Stimulated activated CD8-positive, alpha-beta memory T cell treated with anti-CD3 and anti-CD28 coated beads, Interleukin-15, amount 100 ng/mL, for 1 hour (primary cell): Measurements from ENCODE around the gene PAXX.

Experiments used
- DNase-seq: peaks from one replicate; pipeline ENCODE4 v3.0.0-alpha.2; 2020; ENCODE audit warnings: low read depth

Gene PAXX

DNA sequence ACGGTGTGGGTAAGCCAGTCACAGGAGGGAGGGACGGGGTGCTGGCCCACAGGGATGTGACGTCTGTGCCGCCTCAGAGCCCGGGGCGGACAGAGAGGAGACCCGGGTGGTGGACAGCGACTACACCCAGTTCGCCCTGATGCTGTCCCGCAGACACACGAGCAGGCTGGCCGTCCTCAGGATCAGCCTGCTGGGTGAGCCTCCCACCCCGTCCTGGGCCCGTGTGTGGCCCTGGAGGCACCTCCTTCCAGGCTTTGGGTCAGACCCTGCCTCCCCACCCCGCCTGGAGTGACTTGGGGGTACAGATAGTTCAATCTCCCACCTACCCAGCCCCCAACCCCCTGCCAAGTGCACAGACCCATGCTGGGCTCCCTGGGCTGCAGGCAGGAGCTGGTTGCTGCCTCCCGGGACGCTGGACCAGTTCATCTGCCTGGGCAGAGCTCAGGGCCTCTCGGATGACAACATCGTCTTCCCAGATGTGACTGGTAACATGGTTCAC, 38.4 kb upstream of the PAXX start:
- no peak for DNase-seq

DNA sequence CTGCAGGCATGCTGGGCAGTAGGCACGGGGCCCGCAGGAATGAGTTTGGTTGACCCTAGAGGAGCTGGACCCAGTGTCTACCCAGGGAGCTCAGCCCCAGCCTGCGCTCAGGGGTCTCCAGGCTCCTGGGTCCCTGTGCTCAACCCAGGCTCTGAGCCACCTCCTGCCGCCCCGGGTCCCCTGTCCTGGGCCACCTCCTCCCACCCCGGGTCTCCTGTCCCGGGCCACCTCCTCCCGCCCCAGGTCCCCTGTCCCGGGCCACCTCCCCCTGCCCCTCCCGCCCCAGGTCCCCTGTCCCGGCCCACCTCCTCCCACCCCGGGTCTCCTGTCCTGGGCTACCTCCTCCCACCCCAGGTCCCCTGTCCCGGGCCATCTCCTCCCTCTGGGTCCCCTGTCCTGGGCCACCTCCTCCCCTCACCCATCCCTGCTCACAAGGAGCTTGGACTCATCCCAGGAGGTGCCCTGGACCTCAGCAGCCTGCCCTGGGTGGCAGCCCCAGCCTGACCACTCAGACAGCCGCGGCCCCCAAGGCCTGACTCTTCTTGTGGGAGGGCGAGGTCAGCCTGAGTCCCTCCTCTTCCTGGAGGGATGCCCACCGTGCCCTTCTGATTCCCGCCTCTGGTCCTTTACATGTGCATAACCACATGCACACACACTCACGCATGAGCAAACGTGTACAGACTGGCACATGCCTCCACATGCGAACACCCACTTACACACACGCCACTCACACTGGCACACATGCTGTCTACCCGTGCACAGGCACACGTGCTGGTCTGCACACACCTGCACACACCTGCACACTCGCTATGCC, 37.7 kb upstream of the PAXX start:
- no peak for DNase-seq

DNA sequence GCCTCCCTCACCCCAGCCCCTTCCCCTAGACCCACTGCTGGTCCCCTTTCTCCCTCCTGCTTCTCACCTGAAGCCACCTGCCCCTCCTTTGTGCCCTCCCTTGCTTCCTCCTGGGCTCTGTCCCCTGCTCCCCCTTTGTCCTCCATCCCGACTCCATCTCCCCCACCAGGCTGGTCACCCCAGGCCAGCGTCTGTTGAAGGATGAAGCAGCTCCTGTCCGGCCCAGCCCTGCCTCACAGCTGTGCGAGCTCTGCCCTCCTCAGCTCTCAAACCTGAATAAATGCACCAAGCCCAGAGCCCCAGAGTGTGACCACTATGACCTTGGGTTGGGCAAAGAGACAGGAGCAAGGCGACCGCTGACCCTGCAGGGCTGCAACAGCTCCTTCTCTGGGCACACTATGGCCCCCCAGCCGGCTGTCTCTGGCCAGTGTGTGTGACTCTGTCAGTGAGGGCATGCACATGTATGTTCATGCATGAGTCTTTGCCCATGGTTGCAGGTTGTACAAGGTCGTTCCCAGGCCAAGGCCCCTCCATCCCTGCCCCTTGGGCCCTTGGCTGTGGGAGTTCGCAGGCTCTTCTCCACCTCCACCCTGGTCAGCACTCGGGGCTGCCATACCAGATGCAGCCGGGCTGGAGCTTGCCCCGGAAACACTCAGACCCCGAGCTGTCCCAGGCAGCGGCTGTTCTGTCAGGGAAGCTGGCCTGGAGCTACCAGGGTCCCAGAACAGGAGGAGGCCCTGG, 36.9 kb upstream of the PAXX start:
- DNase-seq: no peak

DNA sequence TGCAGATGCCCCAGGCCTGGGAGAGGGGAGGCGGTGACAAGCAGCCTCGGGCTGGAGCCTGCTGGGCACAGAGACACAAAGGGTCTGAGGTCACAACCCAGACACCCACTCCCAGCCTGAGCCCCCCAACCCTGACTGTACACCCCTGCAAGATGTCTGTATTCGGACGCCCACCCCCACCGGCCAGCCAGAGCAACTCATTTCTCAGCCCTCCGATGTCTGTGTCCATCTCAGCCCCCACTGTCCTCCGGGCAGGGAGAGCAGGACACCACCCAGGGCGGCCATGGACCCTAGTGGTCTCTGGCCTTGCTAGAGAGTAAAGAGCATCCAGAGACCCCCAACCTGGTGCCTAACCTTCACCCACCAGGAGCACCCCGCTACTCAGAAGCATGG, 36.3 kb upstream of the PAXX start:
- DNase-seq: no peak

DNA sequence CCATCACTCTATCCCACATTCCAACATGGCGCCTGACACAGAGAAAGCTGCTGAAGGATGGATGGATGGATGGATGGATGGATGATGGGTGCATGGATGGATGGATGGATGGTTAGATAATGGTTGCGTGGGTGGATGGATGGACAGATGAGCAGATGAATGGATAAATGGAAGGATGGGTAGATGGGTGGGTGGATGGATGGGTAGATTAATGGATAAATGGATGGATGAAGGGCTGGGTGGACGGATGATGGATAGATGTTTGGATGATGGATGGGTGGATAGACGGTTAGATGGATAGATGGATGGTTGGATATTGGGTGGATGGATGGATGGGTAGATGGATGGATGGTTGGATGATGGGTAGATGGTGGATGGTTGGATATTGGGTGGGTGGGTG, 35.6 kb upstream of the PAXX start:
- no peak for DNase-seq

DNA sequence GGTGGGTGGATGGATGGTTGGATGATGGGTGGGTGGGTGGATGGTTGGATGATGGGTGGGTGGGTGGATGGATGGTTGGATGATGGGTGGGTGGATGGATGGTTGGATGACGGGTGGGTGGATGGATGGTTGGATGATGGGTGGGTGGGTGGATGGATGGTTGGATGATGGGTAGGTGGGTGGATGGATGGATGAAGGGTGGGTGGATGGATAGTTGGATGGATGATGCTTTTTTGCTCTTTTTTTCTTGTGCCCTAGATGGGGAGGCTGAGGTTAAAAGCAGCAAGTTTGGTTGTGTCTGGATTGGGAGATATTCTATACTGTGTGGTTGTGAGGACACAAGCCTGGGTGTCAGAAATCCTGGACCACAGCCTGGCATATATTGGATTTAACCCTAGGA, 34.8 kb upstream of the PAXX start:
- DNase-seq: no peak

DNA sequence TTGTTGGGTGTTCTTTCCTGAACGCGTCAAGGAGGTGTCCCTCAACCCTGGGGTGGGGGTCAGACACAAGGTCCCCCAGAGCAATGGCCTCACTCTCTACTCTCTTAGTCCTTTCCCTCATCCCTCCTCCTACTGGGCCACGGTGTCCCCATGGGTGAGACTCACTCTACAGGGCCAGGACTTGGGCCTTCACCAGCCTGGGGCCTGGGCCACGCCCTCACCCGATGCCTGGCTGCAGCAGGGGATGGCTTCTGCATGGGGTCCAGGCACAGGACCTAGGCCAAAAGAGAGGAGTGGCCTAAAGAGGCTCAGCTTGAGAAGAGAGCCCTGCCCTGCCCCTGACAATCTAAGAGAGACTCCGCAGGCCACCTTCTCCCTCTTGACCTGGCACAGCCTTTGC, 34.3 kb upstream of the PAXX start:
- no peak for DNase-seq

DNA sequence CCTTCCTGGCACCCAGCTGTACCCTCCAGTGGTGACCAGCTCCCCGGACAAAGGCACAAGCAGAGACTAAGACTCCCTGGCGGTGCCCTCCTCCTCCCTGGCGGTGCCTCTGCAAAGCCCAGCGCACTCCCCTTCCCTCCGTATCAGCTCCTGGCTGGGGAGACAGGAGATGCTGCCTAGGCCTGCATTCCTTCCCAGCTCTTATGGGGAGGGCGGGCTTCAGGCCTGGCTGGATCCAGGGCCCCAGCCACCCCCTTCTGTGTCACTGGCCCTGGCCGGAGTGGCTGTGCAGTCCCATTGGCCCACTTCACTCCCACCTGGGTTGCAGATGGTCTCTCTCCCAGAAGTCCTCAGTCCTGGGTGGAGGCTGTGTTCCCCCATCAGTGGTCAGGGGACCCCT, 33.7 kb upstream of the PAXX start:
- no peak for DNase-seq

DNA sequence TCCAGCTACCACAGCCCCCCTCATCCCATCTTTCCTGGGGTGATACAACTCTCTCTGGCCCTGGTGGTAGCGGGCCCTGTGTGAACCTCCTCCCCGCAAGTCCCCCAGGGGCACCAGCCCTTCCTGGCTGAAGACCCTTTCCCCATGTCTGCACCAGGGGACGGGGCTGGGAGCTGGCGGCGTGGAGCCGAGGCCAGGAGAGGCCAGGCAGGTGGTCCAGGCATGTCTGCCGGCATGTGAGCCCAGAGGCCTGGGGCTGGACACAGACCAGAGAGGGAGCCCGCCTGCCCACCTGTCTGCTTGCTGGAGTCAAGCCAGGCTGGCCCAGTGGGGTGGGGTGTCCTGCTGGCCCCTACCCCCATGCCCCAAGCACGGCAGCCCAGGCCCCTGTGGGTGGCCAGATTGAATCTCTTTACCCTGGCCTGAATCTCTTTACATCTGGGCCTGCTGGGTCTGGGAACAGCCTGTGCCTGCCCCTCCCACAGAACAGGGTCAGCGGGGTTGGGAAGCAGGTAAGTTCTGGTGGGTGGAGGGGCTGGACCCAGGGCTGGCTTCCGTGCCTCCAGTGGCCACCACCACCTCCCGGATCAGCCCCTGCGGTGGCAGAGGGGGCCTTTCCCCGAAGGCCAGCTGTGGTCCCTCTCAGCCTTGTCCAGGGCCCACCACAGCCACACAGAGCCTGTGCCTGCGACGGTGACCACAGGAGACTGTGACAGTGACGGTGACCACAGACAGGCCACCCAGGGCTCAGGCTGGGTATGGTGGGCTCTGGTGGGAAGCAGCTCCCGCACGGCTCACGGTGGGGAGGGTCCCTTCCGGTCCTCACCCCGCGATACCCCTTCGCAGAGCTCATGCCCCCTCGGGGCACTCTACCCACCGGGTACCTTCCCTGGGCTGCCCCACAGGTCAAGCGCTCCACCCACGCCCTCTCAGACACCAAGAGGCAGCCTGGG, 33.0 kb upstream of the PAXX start:
- DNase-seq: no peak

DNA sequence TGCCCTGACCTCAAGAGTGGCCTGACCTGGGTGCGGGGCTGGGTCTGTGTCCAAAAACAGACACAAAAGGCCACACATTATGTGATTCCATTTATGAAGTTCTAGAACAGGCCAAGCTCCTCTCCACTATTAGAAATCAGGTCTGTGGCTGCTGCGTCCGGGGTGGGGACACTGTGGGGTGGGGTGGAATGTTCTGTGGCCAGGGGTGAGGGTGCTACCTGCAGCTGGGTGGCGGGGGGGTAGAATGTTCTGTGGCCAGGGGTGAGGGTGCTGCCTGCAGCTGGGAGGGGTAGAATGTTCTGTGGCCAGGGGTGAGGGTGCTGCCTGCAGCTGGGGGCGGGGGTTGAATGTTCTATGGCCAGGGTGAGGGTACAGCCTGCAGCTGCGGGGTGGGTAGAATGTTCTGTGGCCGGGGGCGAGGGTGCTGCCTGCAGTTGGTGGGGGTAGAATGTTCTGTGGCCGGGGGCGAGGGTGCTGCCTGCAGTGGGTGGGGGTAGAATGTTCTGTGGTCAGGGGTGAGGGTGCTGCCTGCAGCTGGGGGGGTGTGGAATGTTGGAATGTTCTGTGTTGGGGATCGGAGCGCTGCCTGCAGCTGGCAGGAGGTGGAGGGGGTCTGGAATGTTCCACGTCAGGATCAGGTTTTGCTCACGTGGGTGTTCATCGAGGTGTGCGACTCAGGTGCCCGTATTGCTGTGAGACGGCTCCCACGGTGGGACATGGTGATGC, 31.8 kb upstream of the PAXX start:
- DNase-seq: no peak

DNA sequence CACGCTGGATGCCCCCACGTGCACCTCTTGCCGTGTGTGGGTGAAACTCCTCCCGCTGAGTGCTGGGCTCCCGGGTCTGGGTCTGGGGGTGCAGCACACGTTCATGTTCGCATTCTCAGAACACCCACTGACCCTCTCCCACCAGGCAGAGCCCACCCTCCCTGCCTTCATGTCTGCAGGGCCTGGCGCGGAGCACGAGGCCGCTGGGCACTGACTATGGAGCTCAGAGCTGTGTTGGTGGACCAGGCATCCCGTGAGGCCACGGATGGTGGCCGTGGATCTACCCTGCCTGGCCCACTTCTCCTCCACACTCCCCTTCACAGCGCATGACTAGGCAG, 31.3 kb upstream of the PAXX start:
- no peak for DNase-seq

DNA sequence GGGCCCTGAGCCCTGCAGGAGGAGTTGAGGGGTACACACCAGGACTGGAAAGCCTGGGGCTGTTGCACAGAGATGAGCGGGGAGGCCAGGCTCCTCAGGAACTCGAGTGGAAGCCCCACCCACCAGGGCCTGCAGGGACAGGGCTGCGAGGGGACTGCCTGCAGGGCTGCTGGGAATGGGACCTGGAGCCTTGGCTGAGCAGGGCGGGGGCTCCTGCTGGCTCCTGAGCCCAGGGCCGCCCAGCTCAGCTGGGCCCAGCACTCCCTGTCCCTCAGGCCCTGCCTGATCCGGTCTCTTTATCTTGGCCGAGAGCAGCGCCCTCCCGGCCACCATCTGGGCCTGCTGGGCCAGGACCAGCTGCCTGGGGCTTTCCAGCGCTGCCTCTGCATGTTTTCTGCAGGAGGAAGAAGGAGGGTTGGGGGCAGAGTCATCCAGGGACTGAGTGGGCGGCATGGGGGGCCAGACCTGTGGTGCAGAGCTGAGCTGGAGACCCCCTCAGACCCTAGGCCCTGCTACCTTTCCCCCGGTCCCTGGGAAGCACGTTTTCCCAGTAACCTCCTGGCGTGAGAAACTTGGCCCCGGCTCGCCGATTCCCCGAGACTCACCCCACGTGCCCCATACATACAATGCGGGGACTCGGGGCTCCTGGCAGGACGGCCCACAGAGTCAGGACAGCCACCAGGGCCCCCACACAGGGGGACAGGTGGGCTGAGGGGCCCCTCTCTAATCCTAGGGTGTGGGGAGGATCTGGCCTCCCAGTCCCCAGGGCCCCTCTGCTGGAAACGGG, 30.8 kb upstream of the PAXX start:
- no peak for DNase-seq

DNA sequence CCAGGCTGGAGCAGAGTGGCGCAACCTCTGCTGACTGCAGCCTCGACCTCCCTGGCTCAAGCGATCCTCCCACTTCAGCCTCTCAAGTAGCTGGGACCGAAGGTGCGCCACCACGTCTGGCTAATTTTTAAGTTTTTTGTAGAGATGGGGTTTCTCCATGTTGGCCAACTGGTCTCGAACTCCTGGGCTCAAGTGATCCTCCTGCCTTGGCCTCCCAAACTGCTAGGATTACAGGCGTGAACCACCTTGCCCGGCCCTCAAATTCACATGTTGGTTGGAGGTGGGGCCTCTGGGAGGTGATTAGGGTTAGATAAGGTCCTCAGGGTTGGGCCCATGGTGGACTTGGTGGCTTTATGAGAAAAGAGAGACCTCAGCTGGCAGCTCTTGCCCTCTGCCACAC, 30.1 kb upstream of the PAXX start:
- DNase-seq: no peak

DNA sequence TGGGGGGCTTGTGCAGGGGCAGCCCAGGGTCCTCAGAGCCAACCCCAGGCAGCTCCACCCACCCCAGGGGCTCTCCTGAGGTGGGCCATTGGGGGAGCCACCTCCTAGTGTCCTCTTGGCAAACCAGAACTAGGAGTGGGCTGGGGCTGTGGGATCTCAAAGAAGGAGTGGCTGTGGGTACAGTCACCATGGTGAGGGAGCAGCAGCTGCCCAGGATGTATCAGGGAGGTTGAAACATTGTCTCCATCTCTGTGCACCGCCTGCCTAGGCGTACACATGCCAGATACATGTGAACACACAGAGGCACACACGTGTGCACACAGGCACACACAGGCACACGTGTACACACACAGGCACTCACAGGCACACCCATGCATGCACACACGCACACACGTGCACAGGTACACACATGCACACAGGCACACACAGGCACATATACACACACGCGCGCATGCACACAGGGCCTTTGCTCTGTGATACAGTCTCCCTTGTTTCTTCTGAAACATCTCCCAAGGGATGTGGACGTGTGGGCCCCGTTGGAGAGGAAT, 29.4 kb upstream of the PAXX start:
- DNase-seq: no peak

DNA sequence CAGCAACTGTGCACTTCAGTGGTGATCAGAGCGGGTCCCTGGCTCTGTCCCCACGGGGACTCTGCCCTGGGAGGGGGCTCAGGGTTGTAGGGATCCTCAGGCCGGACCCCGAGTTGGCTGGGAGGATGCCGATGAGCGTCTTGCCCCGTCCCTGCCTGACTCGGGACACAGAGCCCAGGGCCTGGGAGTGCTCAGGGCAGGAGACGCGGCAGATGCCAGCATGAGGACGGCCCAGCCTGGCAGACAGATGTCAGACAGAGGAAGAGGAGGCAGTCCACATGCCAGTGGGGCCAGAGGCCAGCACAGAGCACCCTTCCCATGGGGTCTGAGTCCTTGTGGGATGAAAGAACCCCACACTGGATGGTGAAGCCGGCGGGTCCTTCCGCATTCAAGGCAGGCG, 28.9 kb upstream of the PAXX start:
- DNase-seq: no peak

DNA sequence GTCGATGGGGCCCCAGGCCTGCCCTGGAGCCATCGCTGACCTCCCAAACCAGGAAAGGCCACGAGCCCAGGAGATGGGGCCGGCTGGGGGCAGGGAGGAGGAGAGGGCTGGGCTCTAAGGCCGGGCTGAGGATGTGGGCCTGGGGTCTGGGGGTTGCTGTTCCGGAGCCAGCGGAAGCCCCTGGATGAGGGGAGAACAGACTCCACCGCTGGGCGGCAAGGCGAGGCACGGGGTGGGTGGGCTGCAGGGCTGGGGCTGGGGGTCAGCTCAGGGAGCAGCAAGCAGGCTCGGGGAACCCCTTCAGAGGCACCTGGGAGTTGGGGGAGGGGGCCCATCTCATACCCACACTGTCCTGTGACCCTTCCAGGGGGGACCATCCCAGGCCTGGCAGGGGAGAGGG, 28.5 kb upstream of the PAXX start:
- no peak for DNase-seq

DNA sequence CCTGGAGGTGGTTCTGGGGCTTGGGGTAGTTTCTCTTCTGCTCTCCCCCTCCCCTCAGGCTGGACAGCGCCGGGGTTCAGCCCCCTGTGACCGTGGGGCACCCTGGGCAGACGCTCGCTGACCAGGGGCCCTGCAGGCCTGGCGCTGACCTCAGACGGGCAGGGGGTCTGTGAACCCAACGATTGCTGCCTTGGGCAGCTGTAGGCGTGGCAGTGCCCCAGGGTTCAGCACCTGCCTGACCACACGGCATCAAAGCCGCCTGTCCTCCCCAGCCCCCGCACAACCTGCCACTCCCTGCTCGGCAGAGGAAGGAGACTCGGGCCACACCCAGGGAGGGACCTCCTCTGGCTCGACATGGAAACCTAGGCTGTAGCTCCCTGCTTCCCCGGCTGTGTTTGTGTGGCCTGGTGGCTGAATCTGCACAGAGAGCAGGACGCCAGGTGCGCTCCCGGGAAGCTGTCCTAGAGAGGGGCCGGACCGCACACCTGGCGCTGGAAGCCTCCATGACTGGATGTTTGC, 28.0 kb upstream of the PAXX start:
- no peak for DNase-seq

DNA sequence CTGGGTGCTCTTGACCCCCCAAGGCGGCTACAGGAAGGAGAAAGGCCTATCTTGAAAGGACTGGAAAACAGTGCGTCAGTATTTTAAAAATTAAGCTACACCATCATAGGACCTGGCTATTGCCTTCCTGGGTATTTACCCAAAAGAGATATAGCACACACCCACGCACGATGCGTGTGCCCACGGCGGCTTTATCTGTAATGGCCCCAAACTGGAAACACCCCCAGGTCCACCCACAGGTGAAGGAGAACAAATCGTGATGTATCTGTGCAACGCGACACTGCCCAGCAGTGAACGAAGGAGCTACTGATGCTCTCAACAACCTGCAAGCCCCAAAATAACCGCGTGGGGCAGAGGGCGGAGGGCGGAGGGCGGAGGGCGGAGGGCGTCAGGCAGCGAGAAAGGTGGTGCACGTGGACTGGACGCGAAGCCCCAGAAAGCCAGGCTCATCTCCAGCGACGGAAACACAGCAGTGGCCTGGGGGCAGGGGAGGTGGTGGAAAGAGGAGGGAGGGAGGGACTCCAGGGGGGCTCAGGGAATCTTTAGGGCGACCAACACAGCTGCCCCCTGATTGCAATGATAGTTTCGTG, 27.3 kb upstream of the PAXX start:
- DNase-seq: no peak

DNA sequence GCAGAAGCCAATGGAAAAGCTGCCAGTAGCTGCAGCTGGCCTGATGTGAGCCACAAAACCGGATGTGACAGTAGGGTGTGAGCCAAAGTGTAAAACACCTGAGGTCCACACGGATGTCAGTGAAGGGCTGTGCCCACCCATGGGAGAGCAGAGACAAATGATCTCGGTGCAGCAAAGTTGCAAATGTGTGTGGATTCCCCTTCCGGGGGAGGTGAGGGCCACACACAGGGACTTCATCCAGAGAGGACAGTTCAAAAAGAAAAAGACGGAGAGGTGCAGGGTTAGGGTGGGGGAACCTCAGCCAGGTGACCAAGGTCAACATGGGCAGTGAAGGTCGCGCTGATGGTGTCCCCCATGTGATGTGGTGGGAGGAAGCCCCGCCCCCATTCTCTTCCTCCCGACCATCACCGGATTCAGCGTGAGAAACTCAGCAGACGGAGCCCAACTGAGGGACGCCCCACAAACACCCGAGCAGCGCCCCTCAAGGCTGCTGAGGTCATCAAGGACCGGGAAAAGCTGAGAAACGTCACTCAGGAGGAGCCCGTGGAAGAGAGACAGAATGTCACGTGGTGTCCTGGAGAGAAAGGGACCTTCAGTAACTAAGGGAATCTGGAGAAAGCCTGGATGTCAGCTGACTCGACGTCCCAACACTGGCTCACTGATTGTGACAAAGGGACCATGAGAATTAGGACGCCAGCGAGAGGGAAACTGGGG, 26.3 kb upstream of the PAXX start:
- DNase-seq: no peak
